ENCODE data around the gene ZNF776. TPM values are rescaled to one million over a fixed set of nuclear protein-coding genes. Genes with fewer than 3 reads are reported as not detected.

The ZNF776 gene
- total RNA-seq, 1 experiment from 2014 or later, result 33.4 TPM

DNA sequence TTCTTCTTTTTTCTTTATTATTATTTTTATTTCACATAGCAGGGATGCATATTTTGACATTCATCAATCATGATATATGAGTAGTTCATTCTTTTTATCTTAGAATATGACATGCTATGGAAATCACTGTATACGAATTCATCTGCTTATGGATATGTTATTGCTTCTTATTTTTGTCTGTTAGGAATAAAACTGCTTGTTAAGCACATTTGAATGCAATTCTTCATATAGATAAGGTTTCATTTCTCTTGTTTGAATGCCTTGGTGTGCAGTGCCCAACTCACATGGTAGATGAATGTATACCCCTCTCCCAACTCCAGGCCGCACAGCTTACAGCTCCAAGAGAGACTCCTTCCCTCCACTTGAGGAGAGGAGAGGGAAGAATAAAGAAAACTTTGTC is 11.3 kb downstream of the ZNF776 start:
- Histone ChIP-seq H3K79me2 (ENCODE audit: low read length) (peaks cover 7% of the 10 kb centered on the region; the same call in 1 of the 2 replicates), H3K9me3 (ENCODE audit: low read length) (peaks cover 34% of the 10 kb centered on the region), H3K4me2 (ENCODE audit: low read depth, low read length, poor library complexity, severe bottlenecking) (no peak overlapping the region), H3K9me2 (replicated peaks; ENCODE audit: insufficient read depth, low read length) (no peaks in the 10 kb centered on the region), H3K36me3 (ENCODE audit: insufficient read depth, low read length) (peaks cover 66% of the 10 kb centered on the region), H3K9ac (ENCODE audit: low read length) (no peak overlapping the region), H3K27ac (ENCODE audit: low read length) (no peak overlapping the region), H3K4me1 (ENCODE audit: low read length) (no peaks in the 10 kb centered on the region), H2AFZ (ENCODE audit: low read length) (no peak overlapping the region), H3K4me3 (ENCODE audit: low read length) (no peak overlapping the region), H3K27me3 (ENCODE audit: low read length) (no peaks in the 10 kb centered on the region), H4K20me1 (ENCODE audit: insufficient read depth, low read depth, low read length) (no peaks in the 10 kb centered on the region)
- DNase-seq, result no peak

DNA sequence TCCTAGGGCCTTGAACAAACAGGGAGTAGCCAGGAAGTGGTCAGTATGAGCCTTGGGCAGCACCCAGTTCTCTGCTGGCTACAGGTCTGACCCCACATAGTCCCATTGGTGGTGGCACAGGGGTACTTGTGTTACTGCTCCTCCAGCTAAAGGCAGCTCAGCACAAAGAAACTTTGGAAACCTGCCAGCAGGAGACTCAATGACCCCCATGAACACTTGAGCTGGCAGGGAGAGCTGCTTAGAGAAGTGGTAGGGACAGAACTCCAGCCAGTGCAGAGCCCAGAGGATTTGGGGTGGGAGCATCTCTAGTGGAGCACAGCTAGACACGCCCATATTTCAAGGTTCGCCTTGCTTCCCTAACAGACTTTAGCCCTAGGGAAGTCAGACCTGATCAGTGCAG is 12.5 kb downstream of the ZNF776 start:
- no peak overlapping the region for H3K4me3 ChIP-seq (ENCODE audit: low read length)
- peaks cover 54% of the 10 kb centered on the region for H3K36me3 ChIP-seq (ENCODE audit: insufficient read depth, low read length)
- H2AFZ ChIP-seq (ENCODE audit: low read length), result no peak overlapping the region
- H3K4me2 ChIP-seq (ENCODE audit: low read depth, low read length, poor library complexity, severe bottlenecking), result no peak overlapping the region
- no peaks in the 10 kb centered on the region for H3K27me3 ChIP-seq (ENCODE audit: low read length)
- H3K9me2 ChIP-seq (replicated peaks; ENCODE audit: insufficient read depth, low read length), result no peaks in the 10 kb centered on the region
- DNase-seq, result no peak
- H3K9me3 ChIP-seq (ENCODE audit: low read length), result peaks cover 22% of the 10 kb centered on the region
- no peak overlapping the region for H3K9ac ChIP-seq (ENCODE audit: low read length)
- H3K79me2 ChIP-seq (ENCODE audit: low read length), result peaks cover 4% of the 10 kb centered on the region; the same call in 1 of the 2 replicates
- no peak overlapping the region for H3K27ac ChIP-seq (ENCODE audit: low read length)
- no peaks in the 10 kb centered on the region for H4K20me1 ChIP-seq (ENCODE audit: insufficient read depth, low read depth, low read length)
- H3K4me1 ChIP-seq (ENCODE audit: low read length), result no peaks in the 10 kb centered on the region

DNA sequence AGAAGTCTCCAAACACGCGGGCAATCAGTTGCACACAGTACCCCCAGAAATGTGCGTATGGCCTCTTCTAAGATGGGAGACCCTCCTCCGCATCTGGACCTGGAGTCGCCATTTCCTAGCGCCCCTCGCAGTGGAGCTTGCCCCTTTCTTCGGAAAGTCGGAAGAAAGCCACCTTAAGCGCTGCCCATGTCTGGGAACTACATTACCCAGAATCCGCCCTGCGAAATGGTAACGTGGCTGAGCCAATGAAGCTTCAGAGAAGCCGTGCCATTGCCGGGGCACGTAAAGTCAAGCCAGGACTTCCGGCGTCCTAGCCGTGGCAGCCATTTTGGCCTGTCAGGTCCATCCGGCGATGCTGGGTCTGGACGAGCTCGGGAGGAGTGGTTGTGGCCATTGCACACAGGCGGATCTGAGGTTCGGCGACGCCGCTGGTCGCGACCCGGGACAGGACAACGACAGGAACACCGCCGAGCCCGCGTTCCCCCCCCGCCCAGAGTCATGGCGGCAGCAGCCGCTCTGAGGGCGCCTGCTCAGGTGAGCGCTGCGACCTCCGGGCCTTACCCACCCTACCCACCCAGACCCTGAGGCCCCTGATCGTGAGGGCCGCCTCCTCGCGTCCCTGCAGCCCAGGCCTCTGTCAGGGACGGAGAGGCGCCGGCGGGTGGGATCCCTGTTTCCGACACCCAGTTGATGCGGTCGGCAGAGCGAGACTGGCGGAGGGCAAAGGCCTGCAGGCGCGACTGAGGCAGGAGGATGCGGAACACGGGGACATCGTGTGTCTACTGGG is 22.9 kb downstream of the ZNF776 start, which contains the start of gene ZNF586:
ZNF586 (plus strand) TSS at position 332 of the 787 bp plus-strand sequence; CDS start at position 499, 167 bp downstream.
- peak; percentile 99 for DNase-seq
- H3K9me3 ChIP-seq (ENCODE audit: low read length), result peaks cover 25% of the 10 kb centered on the region
- H3K36me3 ChIP-seq (ENCODE audit: insufficient read depth, low read length), result peaks cover 38% of the 10 kb centered on the region
- peak within 1 kb of the TSS; percentile 76 for H3K4me2 ChIP-seq (ENCODE audit: low read depth, low read length, poor library complexity, severe bottlenecking)
- H3K4me1 ChIP-seq (ENCODE audit: low read length), result peaks cover 12% of the 10 kb centered on the region
- H3K79me2 ChIP-seq (ENCODE audit: low read length), result peaks cover 47% of the 10 kb centered on the region
- H2AFZ ChIP-seq (ENCODE audit: low read length), result peak within 1 kb of the TSS; percentile 80
- H3K27ac ChIP-seq (ENCODE audit: low read length), result no peak within 1 kb of the TSS
- H4K20me1 ChIP-seq (ENCODE audit: insufficient read depth, low read depth, low read length), result no peaks in the 10 kb centered on the region
- peak within 1 kb of the TSS; percentile 69 for H3K4me3 ChIP-seq (ENCODE audit: low read length)
- peak within 1 kb of the TSS; percentile 77 for H3K9ac ChIP-seq (ENCODE audit: low read length)
- H3K9me2 ChIP-seq (replicated peaks; ENCODE audit: insufficient read depth, low read length), result no peaks in the 10 kb centered on the region
- H3K27me3 ChIP-seq (ENCODE audit: low read length), result no peaks in the 10 kb centered on the region

DNA sequence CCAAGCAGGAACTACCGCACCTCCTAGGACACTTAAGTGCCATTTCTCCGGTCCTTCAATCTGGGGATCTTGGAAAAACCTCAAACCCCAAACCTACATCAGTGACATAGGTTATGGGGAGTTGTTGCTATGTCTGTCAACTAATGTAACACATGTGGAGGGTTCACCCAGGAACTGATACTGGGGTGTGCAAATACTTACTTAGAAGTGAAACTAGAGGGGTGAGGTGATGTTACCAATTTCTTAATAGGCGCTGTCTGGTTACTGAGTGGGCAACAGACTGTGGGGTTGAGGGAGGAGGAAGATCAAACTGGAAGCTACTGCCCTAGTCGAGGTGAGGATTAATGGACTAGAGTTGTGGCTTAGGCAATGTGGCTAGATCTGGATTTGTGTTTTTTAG is 24.8 kb downstream of the ZNF776 start:
- H3K9me2 ChIP-seq (replicated peaks; ENCODE audit: insufficient read depth, low read length), result no peaks in the 10 kb centered on the region
- H2AFZ ChIP-seq (ENCODE audit: low read length), result no peak overlapping the region
- H3K27me3 ChIP-seq (ENCODE audit: low read length), result no peaks in the 10 kb centered on the region
- H3K9me3 ChIP-seq (ENCODE audit: low read length), result peaks cover 33% of the 10 kb centered on the region
- peak overlapping the region; percentile 69; the same call in 1 of the 2 replicates for H3K4me3 ChIP-seq (ENCODE audit: low read length)
- no peak overlapping the region for H3K9ac ChIP-seq (ENCODE audit: low read length)
- no peak overlapping the region for H3K4me2 ChIP-seq (ENCODE audit: low read depth, low read length, poor library complexity, severe bottlenecking)
- peaks cover 12% of the 10 kb centered on the region for H3K4me1 ChIP-seq (ENCODE audit: low read length)
- DNase-seq, result no peak
- no peak overlapping the region for H3K27ac ChIP-seq (ENCODE audit: low read length)
- H4K20me1 ChIP-seq (ENCODE audit: insufficient read depth, low read depth, low read length), result no peaks in the 10 kb centered on the region
- peaks cover 57% of the 10 kb centered on the region for H3K36me3 ChIP-seq (ENCODE audit: insufficient read depth, low read length)
- peaks cover 66% of the 10 kb centered on the region for H3K79me2 ChIP-seq (ENCODE audit: low read length)

DNA sequence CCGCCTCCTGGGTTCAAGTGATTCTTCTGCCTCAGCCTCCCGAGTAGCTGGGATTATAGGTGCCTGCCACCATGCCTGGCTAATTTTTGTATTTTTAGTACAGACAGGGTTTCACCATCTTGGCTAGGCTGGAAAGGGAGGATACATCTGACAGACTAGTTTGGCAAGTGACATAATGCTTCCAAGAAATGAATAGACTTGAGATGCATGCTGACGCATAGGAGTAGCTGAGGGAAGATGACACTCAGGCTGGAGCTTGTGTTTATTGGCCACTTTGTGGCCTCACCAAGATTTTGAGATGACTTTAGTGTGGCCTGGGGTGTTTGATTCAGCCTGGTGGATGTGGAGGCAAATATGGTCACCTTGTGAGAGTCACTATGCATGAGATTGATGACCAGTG is 26.9 kb downstream of the ZNF776 start:
- Histone ChIP-seq H3K36me3 (ENCODE audit: insufficient read depth, low read length) (peaks cover 77% of the 10 kb centered on the region), H3K79me2 (ENCODE audit: low read length) (peaks cover 86% of the 10 kb centered on the region), H3K4me2 (ENCODE audit: low read depth, low read length, poor library complexity, severe bottlenecking) (no peak overlapping the region), H3K27ac (ENCODE audit: low read length) (no peak overlapping the region), H4K20me1 (ENCODE audit: insufficient read depth, low read depth, low read length) (no peaks in the 10 kb centered on the region), H3K9ac (ENCODE audit: low read length) (no peak overlapping the region), H3K4me3 (ENCODE audit: low read length) (no peak overlapping the region), H3K27me3 (ENCODE audit: low read length) (no peaks in the 10 kb centered on the region), H3K9me3 (ENCODE audit: low read length) (peaks cover 48% of the 10 kb centered on the region), H2AFZ (ENCODE audit: low read length) (no peak overlapping the region), H3K4me1 (ENCODE audit: low read length) (peaks cover 12% of the 10 kb centered on the region), H3K9me2 (replicated peaks; ENCODE audit: insufficient read depth, low read length) (no peaks in the 10 kb centered on the region)
- DNase-seq, result no peak

DNA sequence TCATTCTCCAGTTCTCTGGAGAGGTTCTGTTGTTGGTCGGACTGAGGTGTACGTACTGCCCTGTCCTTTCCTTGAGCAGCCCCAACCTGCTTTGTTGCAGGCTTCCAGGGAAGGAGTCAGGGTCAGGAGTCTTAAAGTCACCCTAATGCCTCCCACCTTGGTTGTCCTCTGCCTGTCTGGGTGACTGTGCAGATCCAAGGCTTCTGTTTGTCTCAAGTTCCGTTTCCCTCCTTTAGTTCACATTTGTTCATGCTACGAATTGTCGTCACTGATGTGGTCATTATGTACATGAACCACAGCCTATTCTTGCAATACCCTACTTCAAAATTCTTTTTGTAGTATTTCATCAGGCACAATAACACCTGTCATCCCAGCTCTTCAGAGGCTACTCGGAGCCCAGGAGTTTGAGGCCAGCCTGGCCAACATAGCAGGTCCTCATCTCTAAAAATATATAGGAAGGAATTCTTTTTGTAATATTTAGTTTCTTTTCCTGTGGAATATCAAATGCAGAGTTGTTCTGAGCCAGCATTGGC is 30.2 kb downstream of the ZNF776 start:
- no peak overlapping the region for H2AFZ ChIP-seq (ENCODE audit: low read length)
- H3K4me2 ChIP-seq (ENCODE audit: low read depth, low read length, poor library complexity, severe bottlenecking), result no peak overlapping the region
- H3K4me1 ChIP-seq (ENCODE audit: low read length), result no peaks in the 10 kb centered on the region
- no peak overlapping the region for H3K9ac ChIP-seq (ENCODE audit: low read length)
- DNase-seq, result no peak
- H3K27ac ChIP-seq (ENCODE audit: low read length), result no peak overlapping the region
- H3K4me3 ChIP-seq (ENCODE audit: low read length), result no peak overlapping the region
- no peaks in the 10 kb centered on the region for H3K9me2 ChIP-seq (replicated peaks; ENCODE audit: insufficient read depth, low read length)
- H3K79me2 ChIP-seq (ENCODE audit: low read length), result peaks cover 98% of the 10 kb centered on the region
- peaks cover 95% of the 10 kb centered on the region for H3K36me3 ChIP-seq (ENCODE audit: insufficient read depth, low read length)
- H3K27me3 ChIP-seq (ENCODE audit: low read length), result no peaks in the 10 kb centered on the region
- H4K20me1 ChIP-seq (ENCODE audit: insufficient read depth, low read depth, low read length), result no peaks in the 10 kb centered on the region
- H3K9me3 ChIP-seq (ENCODE audit: low read length), result peaks cover 68% of the 10 kb centered on the region

DNA sequence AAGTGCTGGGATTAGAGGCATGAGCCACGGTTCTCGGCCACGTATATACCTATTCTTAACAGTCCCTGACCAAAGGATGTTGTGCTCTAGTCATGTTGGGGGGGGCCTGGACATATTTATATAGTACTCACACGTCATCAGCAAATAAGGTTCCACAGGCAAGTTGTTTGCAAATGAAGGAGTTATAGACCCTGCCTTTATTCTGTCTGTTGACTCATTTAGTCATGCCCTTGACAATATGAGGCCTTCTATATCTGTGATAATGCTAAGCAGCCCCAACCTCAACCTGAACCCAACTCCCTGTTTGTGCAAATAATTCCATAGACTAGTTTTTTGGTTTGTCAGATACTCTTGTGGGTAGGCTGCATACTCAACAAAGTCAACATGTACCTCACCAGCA is 31.7 kb downstream of the ZNF776 start:
- Histone ChIP-seq H3K27ac (ENCODE audit: low read length) (no peak overlapping the region), H3K9me2 (replicated peaks; ENCODE audit: insufficient read depth, low read length) (no peaks in the 10 kb centered on the region), H2AFZ (ENCODE audit: low read length) (no peak overlapping the region), H3K27me3 (ENCODE audit: low read length) (no peaks in the 10 kb centered on the region), H3K4me2 (ENCODE audit: low read depth, low read length, poor library complexity, severe bottlenecking) (no peak overlapping the region), H3K36me3 (ENCODE audit: insufficient read depth, low read length) (peaks cover 84% of the 10 kb centered on the region), H3K4me1 (ENCODE audit: low read length) (no peaks in the 10 kb centered on the region), H3K9me3 (ENCODE audit: low read length) (peaks cover 60% of the 10 kb centered on the region), H4K20me1 (ENCODE audit: insufficient read depth, low read depth, low read length) (no peaks in the 10 kb centered on the region), H3K79me2 (ENCODE audit: low read length) (peaks cover 93% of the 10 kb centered on the region), H3K4me3 (ENCODE audit: low read length) (no peak overlapping the region; the same call in 1 of the 2 replicates), H3K9ac (ENCODE audit: low read length) (no peak overlapping the region)
- no peak for DNase-seq

DNA sequence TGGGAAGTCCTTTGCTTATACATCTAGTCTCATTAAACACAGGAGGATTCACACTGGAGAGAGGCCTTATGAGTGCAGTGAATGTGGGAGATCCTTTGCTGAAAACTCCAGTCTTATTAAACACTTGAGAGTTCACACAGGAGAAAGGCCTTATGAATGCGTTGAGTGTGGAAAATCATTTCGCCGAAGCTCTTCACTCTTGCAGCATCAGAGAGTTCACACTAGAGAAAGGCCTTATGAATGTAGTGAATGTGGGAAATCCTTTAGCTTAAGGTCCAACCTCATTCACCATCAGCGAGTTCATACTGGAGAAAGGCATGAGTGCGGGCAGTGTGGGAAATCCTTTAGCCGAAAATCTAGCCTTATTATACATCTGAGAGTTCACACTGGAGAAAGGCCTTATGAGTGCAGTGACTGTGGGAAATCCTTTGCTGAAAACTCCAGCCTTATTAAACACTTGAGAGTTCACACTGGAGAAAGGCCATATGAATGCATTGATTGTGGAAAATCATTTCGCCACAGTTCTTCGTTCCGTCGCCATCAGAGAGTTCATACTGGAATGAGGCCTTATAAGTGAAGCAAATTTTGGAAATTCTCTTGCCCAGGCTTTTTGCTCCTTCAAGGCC is 32.7 kb downstream of the ZNF776 start:
- Histone ChIP-seq H3K4me2 (ENCODE audit: low read depth, low read length, poor library complexity, severe bottlenecking) (no peak overlapping the region), H4K20me1 (ENCODE audit: insufficient read depth, low read depth, low read length) (no peaks in the 10 kb centered on the region), H3K36me3 (ENCODE audit: insufficient read depth, low read length) (peaks cover 82% of the 10 kb centered on the region), H3K4me1 (ENCODE audit: low read length) (no peaks in the 10 kb centered on the region), H3K4me3 (ENCODE audit: low read length) (no peak overlapping the region), H3K9me3 (ENCODE audit: low read length) (peaks cover 55% of the 10 kb centered on the region), H3K9ac (ENCODE audit: low read length) (no peak overlapping the region), H3K9me2 (replicated peaks; ENCODE audit: insufficient read depth, low read length) (no peaks in the 10 kb centered on the region), H3K27me3 (ENCODE audit: low read length) (no peaks in the 10 kb centered on the region), H2AFZ (ENCODE audit: low read length) (no peak overlapping the region), H3K27ac (ENCODE audit: low read length) (no peak overlapping the region), H3K79me2 (ENCODE audit: low read length) (peaks cover 90% of the 10 kb centered on the region)
- DNase-seq, result no peak
